GM12878 (cell line): ENCODE measurements around the gene FKBP7.

Experiments used
- CEBPB ChIP-seq, 2 experiments: fragments of 150-350 bp in 1 of 2; IDR thresholded peaks; 2 replicates each; pipeline ENCODE4 v1.6.1; 2012 to 2014; ENCODE audit warnings: low read depth in 2 of 2, low read length in 2 of 2, borderline replicate concordance in 1 of 2, inconsistent platforms in 1 of 2
- EZH2 ChIP-seq: IDR thresholded peaks from 2 replicates; pipeline ENCODE4 v1.6.1; 2012; ENCODE audit warnings: low read depth, mild to moderate bottlenecking, control low read depth, inconsistent platforms, low read length, borderline replicate concordance; ENCODE audit not compliant: control insufficient read depth
- FOXM1 ChIP-seq: IDR thresholded peaks from 2 replicates; pipeline ENCODE4 v1.6.1; 2012; ENCODE audit warnings: low read depth, mild to moderate bottlenecking, inconsistent platforms, low read length, moderate library complexity
- KAT2A ChIP-seq: conservative IDR thresholded peaks from 2 replicates; pipeline ENCODE4 v1.6.1; 2011; ENCODE audit warnings: low read depth, low read length; ENCODE audit not compliant: control insufficient read depth
- MEF2A ChIP-seq: IDR thresholded peaks from 2 replicates; pipeline ENCODE4 v1.6.1; 2011; ENCODE audit warnings: low read depth, mild to moderate bottlenecking, low read length, moderate library complexity; ENCODE audit not compliant: insufficient read depth
- POLR2AphosphoS2 ChIP-seq: IDR thresholded peaks from 2 replicates; pipeline ENCODE4 v1.6.1; 2011; ENCODE audit warnings: low read depth, mild to moderate bottlenecking, low read length, improper control_type of control experiment, moderate library complexity
- RAD51 ChIP-seq: fragments of 450-650 bp; IDR thresholded peaks from 2 replicates; pipeline ENCODE4 v1.6.1; 2016; ENCODE audit warnings: moderate library complexity, mild to moderate bottlenecking, inconsistent platforms
- RELA ChIP-seq: fragments of 450-650 bp; IDR thresholded peaks from 2 replicates; pipeline ENCODE4 v1.8.0; 2014; ENCODE audit warnings: borderline replicate concordance; ENCODE audit not compliant: partially characterized antibody
- TF ChIP-seq, protein P1 (sequence below), 3 experiments: IDR thresholded peaks in 2 of 3; conservative IDR thresholded peaks in 1 of 3; 2 replicates each; pipeline ENCODE4 v1.5.1; 2011; ENCODE audit warnings: low read depth in 3 of 3, low read length in 3 of 3, mild to moderate bottlenecking in 3 of 3, control low read depth in 2 of 3, moderate library complexity in 2 of 3, inconsistent platforms in 1 of 3, mixed read lengths in 1 of 3; ENCODE audit not compliant: control insufficient read depth in 2 of 3, insufficient read depth in 1 of 3; ENCODE audit errors: extremely low read depth in 1 of 3
- TF ChIP-seq, protein P2 (sequence below): fragments of 450-650 bp; IDR thresholded peaks from 2 replicates; pipeline ENCODE4 v1.6.1; 2018; ENCODE audit warnings: borderline replicate concordance, mild to moderate bottlenecking; ENCODE audit not compliant: partially characterized antibody

DNA sequence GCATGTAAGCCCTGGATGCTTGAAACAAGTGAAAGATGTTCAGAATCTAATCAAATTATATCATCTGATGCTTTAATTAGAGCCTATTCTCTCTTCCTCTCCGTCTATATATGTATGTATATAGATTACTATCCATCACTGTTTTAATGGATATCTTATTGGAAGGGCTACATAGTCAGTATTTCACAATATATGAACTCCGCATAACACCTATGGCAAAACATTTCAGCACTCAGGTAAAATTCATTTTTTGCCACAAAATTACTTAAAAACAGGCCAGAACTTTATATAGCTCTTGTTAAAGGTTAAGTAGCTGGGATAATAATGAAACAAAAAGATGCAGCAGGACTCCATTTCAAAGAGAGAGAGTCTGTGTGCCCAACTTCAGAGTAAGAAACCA, 26.1 kb downstream of the FKBP7 start:
- TF ChIP-seq RAD51: no peak
- TF ChIP-seq RELA: no peak
- TF ChIP-seq, protein P1, sequence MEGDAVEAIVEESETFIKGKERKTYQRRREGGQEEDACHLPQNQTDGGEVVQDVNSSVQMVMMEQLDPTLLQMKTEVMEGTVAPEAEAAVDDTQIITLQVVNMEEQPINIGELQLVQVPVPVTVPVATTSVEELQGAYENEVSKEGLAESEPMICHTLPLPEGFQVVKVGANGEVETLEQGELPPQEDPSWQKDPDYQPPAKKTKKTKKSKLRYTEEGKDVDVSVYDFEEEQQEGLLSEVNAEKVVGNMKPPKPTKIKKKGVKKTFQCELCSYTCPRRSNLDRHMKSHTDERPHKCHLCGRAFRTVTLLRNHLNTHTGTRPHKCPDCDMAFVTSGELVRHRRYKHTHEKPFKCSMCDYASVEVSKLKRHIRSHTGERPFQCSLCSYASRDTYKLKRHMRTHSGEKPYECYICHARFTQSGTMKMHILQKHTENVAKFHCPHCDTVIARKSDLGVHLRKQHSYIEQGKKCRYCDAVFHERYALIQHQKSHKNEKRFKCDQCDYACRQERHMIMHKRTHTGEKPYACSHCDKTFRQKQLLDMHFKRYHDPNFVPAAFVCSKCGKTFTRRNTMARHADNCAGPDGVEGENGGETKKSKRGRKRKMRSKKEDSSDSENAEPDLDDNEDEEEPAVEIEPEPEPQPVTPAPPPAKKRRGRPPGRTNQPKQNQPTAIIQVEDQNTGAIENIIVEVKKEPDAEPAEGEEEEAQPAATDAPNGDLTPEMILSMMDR (IDR thresholded peaks at IDR 0.05 in 2 of 3, conservative IDR thresholded peaks at IDR 0.05 in 1 of 3; ENCODE audit: control insufficient read depth in 2 of 3, extremely low read depth in 1 of 3, insufficient read depth in 1 of 3, low read depth in 3 of 3, low read length in 3 of 3): no peak
- no peak for TF ChIP-seq FOXM1
- TF ChIP-seq, protein P2, sequence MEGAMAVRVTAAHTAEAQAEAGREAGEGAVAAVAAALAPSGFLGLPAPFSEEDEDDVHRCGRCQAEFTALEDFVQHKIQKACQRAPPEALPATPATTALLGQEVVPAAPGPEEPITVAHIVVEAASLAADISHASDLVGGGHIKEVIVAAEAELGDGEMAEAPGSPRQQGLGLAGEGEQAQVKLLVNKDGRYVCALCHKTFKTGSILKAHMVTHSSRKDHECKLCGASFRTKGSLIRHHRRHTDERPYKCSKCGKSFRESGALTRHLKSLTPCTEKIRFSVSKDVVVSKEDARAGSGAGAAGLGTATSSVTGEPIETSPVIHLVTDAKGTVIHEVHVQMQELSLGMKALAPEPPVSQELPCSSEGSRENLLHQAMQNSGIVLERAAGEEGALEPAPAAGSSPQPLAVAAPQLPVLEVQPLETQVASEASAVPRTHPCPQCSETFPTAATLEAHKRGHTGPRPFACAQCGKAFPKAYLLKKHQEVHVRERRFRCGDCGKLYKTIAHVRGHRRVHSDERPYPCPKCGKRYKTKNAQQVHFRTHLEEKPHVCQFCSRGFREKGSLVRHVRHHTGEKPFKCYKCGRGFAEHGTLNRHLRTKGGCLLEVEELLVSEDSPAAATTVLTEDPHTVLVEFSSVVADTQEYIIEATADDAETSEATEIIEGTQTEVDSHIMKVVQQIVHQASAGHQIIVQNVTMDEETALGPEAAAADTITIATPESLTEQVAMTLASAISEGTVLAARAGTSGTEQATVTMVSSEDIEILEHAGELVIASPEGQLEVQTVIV: no peak
- no peak for TF ChIP-seq EZH2
- no peak for TF ChIP-seq POLR2AphosphoS2
- TF ChIP-seq CEBPB (IDR thresholded peaks at IDR 0.05; ENCODE audit: borderline replicate concordance in 1 of 2, low read depth in 2 of 2, low read length in 2 of 2): no peak
- no peak for TF ChIP-seq MEF2A
- no peak for TF ChIP-seq KAT2A
